GM12892 (cell line): ENCODE data around the gene RSPH1. TPM values are rescaled to one million over a fixed set of nuclear protein-coding genes. Genes with fewer than 3 reads are reported as not detected.
A peak's percentile ranks its signal among the peaks of the same experiment; 100 is the strongest.

ENCODE experiments used
- DNase-seq: peaks from one replicate; pipeline ENCODE4 v3.0.0; 2011; ENCODE audit not compliant: insufficient read length
- FAIRE-seq: peaks from 2 replicates; lab custom pipeline; 2011; peaks lifted over from hg19 to GRCh38; lab: Jason Lieb, UNC
- POLR2A ChIP-seq: IDR thresholded peaks from 2 replicates; pipeline ENCODE4 v1.6.1; 2011; ENCODE audit warnings: low read depth, low read length, control low read depth
- POLR2AphosphoS5 ChIP-seq: IDR thresholded peaks from 2 replicates; pipeline ENCODE4 v1.6.1; 2011; ENCODE audit warnings: low read depth, low read length, control low read depth
- TAF1 ChIP-seq: IDR thresholded peaks from 2 replicates; pipeline ENCODE4 v1.6.1; 2011; ENCODE audit warnings: low read depth, mild to moderate bottlenecking, control low read depth, low read length, borderline replicate concordance
- polyA plus RNA-seq: library from polyadenylated mRNA; unstranded; fragments of >200 nt; gene quantifications from one replicate; pipeline ENCODE4 v1.2.1, GENCODE V29; 2012; ENCODE audit warnings: missing spikeins, inconsistent platforms; ENCODE audit not compliant: missing spikeins

Gene RSPH1
- polyA plus RNA-seq, result 1.9 TPM

- FAIRE-seq (peak; percentile 100), DNase-seq (peak; percentile 95)
- TF ChIP-seq POLR2AphosphoS5 (no peak), TAF1 (no peak), POLR2A (no peak)
These were observed at the start of gene RSPH1 for GRCh38 chr21:42496120-42496838. RSPH1 (minus strand) TSS chr21:42496224; CDS start chr21:42496186, 38 bp downstream.

GRCh38 chr21:42545745-42546144 lies 49.7 kb upstream of the RSPH1 start:
- TF ChIP-seq POLR2A (no peak), POLR2AphosphoS5 (no peak), TAF1 (no peak)
- FAIRE-seq, result no peak

GRCh38 chr21:42545317-42545716 lies 49.3 kb upstream of the RSPH1 start:
- no peak for FAIRE-seq
- no peak for TF ChIP-seq POLR2AphosphoS5
- TF ChIP-seq TAF1, result no peak
- no peak for TF ChIP-seq POLR2A
- no peak for DNase-seq

More at GRCh38 chr21:42545745-42546144, 49.7 kb upstream of the RSPH1 start:
- no peak for DNase-seq

GRCh38 chr21:42544544-42544943 lies 48.5 kb upstream of the RSPH1 start:
- no peak for FAIRE-seq
- DNase-seq, result no peak
- TF ChIP-seq POLR2AphosphoS5 (no peak), POLR2A (no peak), TAF1 (no peak)

- TF ChIP-seq TAF1 (no peak), POLR2A (no peak), POLR2AphosphoS5 (no peak)
- FAIRE-seq, result no peak
- no peak for DNase-seq
These were observed 47.3 kb upstream of the RSPH1 start for GRCh38 chr21:42543106-42543847.

GRCh38 chr21:42542596-42542995 lies 46.6 kb upstream of the RSPH1 start:
- no peak for TF ChIP-seq POLR2A
- no peak for TF ChIP-seq TAF1
- TF ChIP-seq POLR2AphosphoS5, result no peak
- no peak for DNase-seq
- FAIRE-seq, result no peak

GRCh38 chr21:42542196-42542595 lies 46.2 kb upstream of the RSPH1 start:
- no peak for FAIRE-seq
- TF ChIP-seq POLR2A, result no peak
- TF ChIP-seq TAF1, result no peak
- no peak for TF ChIP-seq POLR2AphosphoS5
- no peak for DNase-seq

- no peak for TF ChIP-seq POLR2AphosphoS5
- no peak for TF ChIP-seq POLR2A
- no peak for TF ChIP-seq TAF1
- FAIRE-seq, result no peak
- no peak for DNase-seq
These were observed 45.6 kb upstream of the RSPH1 start for GRCh38 chr21:42541618-42542017.

GRCh38 chr21:42541174-42541573 lies 45.1 kb upstream of the RSPH1 start:
- DNase-seq (no peak), FAIRE-seq (no peak)
- TF ChIP-seq TAF1 (no peak), POLR2A (no peak), POLR2AphosphoS5 (no peak)

GRCh38 chr21:42540396-42540795 lies 44.4 kb upstream of the RSPH1 start:
- FAIRE-seq (no peak), DNase-seq (no peak)
- TF ChIP-seq POLR2AphosphoS5 (no peak), TAF1 (no peak), POLR2A (no peak)

GRCh38 chr21:42539931-42540343 lies 43.9 kb upstream of the RSPH1 start:
- DNase-seq (no peak), FAIRE-seq (no peak)
- TF ChIP-seq TAF1, result no peak
- TF ChIP-seq POLR2AphosphoS5, result no peak
- no peak for TF ChIP-seq POLR2A

GRCh38 chr21:42539342-42539741 lies 43.3 kb upstream of the RSPH1 start:
- FAIRE-seq (no peak), DNase-seq (no peak)

More at GRCh38 chr21:42539342-42539741, 43.3 kb upstream of the RSPH1 start:
- TF ChIP-seq POLR2AphosphoS5 (no peak), POLR2A (no peak), TAF1 (no peak)
